SW480 (cell line): Measurements from ENCODE around the gene OAT.
"Not testable (repeated sequence)": the region's sequence is repeated elsewhere in the genome, so short reads cannot be mapped to it uniquely, and the experiment has no call there.

Source experiments
- DNase-seq: peaks from one replicate; pipeline ENCODE4 v3.0.0-alpha.2; 2016; ENCODE audit warnings: low spot score

Gene OAT

DNA sequence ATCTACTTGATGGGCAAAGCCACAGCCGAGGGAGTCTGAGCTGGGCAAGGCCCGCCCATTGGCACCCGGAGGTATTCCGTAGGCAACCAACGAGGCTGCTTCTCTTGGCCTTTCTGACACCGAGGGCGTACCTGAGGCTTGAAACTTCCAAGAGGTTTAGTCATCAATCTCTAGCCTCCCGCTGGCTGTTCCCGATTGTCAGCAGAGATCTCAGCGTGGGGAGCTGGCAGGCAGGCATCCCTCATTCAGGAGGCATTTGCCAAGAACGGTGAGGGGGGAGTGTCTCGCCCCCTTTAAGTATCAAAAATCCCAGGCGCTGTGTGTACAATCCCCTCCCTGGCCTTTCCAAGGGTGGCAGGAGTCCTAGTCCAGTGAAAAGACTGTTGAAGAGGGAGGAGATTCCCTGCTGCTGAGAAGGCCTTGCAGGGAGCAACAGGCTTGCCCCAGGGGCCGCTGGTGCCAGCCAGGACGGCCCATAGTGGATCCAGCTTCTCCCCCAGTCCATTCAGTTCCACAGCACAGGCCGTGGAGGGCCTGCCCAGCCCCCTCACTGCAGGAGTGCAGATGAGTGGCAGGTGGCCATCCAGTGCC is 39.7 kb downstream of the OAT start:
- no peak for DNase-seq

GRCh38 chr10:124378271-124378670 is 40.5 kb downstream of the OAT start:
- DNase-seq, result no peak

GRCh38 chr10:124377101-124377500 is 41.6 kb downstream of the OAT start:
- DNase-seq, result no peak

- DNase-seq, result no peak
Observed at GRCh38 chr10:124376411-124376810, 42.3 kb downstream of the OAT start.

- no peak for DNase-seq
Observed at GRCh38 chr10:124375691-124376090, 43.0 kb downstream of the OAT start.

DNA sequence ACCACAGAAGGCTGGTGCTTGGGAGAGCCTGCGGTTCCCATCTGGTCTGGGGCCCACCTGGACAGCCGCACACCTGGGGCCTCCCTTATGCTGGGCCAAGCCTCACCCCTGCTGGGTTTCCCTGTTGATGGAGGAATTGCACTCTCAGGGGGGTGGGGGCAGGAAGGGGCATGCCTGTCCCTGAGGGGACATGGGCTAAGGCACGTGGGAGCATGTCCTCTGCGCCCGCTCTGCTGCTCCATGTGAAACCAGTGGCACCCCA is 43.4 kb downstream of the OAT start:
- DNase-seq, result no peak

DNA sequence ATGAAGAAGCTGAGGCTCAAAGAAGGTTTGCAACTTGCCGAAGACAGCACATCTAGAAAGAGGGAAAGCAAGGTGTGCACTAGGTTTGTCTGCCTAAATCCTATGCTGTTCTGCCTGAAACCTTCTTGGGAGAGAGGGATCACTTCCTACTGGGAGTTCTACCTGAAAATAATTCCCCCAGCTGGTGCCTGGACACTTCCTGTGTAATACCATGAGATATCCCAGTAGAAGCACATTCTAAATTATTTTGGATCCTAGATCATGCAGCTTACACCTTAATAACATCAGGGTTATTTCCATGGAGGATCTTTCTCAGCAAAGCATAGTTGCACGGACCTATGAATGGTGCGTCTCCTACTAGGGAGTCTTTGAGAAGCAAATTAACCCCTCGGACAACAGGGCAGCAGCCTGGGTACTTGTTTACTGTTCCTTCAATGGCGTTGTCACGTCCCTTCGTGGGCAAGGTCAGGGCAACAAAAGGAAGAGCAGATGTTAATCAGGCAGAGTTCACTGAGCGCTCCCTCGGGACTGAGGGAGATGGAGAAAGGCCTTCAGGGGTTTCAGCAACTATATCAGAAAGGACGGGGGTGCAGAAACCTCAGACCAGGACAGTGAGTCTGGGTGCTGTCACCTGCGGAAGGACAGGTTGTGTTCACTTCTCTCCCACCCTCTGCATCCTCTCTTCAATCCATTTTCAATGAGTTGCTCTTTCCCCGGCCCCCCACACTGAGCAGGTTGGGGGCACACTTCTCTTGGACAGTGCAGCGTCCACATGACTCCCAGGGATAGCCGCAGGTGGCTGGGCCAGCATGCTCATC is 44.0 kb downstream of the OAT start:
- no peak for DNase-seq

DNA sequence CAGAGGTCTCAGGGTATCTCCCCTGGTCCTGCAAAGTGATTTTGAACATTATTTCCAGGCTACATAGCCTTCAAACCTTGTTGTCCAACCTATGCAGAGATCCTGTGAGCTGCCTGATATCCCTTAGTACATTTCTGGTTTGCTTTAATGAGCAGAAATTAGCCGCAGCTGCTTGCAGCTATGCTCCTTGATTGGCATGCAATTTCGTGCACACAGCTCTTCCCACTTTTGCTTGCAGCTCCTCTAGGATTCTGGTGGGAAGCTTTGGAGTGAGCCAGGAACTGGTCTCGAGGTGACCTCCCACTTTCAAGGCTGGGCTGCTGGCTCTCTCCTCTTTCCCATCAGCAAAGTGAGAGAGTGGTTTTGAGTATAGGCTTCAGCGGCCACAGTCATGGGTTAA is 45.8 kb downstream of the OAT start:
- DNase-seq, result no peak

GRCh38 chr10:124370426-124370825 is 48.3 kb downstream of the OAT start:
- no peak for DNase-seq

- peak; percentile 37 for DNase-seq
Observed at GRCh38 chr10:124369986-124370385, 48.7 kb downstream of the OAT start.

GRCh38 chr10:124369533-124369932 is 49.2 kb downstream of the OAT start:
- not testable (repeated sequence) for DNase-seq

DNA sequence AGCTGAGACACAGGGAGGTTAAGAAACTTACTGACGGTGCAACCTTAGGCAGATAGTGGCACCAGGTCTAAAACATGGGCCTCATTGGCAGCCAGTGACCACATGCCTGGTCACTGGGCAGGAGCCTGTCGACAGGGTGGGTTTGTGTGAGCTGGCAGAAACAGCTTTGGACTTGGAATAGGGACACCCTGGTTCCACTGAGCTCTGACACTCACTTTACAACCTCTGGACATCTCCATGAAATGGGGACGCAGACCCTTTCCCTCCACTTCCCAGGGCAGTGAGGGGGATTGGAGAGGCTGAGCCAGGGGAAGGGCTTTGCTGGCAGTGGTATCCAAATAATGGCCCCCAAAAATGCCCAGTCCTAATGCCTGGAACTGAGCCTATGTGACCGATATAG is 49.7 kb downstream of the OAT start:
- DNase-seq, result no peak

- DNase-seq, result no peak
Observed at GRCh38 chr10:124367936-124368335, 50.8 kb downstream of the OAT start.

GRCh38 chr10:124367414-124367813 is 51.3 kb downstream of the OAT start:
- no peak for DNase-seq

- DNase-seq, result no peak
Observed at GRCh38 chr10:124366825-124367224, 51.9 kb downstream of the OAT start.

DNA sequence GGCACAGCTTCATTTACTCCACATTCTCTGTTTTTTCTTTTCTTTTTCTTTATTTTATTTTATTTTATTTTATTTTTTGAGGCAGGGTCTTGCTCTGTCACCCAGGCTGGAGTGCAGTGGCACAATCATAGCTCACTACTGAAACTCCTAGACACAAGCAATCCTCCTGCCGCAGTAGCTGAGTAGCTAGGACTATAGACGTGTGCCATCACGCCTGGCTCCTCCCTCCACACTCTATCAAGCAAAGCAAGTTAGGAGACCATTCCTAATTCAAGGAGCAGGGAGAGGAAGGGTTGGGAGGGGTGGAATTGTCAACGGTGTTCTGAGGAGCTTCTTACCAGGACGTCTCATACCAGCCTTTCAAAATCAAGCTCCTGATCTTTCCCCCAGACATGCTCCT is 52.4 kb downstream of the OAT start:
- DNase-seq, result no peak

DNA sequence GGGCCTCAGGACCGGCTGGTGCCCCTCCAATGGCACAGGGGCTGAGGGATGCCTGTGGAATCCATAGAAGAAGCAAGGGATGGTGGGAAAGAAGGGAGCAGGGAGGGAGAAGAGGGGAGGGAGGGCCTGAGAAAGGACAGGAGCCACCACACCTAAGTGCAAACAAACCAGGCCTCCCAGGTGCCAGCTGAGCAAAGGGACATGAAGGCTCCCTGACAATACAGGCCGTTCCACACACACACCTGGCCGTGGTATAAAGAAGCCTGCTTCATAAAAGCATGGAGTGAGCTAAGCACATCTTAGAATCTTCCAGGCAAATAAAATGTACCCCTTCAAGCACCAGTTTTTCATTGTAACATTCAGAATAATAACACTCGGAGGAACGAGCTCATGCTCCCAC is 54.0 kb downstream of the OAT start:
- no peak for DNase-seq

- no peak for DNase-seq
Observed at GRCh38 chr10:124362568-124362967, 56.2 kb downstream of the OAT start.

GRCh38 chr10:124359336-124359832 is 59.3 kb downstream of the OAT start:
- DNase-seq, result no peak

DNA sequence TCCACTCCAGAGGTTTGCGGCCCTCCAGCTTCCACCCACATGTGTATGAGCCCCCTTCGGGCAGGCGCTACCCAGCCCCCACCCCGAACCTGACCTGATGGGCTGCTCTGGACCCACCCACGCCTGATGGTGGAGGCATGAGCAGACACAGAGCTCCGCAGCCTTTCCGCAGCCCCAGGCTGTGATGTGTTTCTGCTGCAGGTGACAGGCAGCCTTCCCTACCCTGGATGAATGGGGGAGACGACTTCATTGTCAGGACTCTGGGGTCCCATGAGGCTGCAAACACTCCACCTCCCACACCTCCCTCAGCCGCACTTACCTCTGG is 61.2 kb downstream of the OAT start:
- DNase-seq, result no peak

DNA sequence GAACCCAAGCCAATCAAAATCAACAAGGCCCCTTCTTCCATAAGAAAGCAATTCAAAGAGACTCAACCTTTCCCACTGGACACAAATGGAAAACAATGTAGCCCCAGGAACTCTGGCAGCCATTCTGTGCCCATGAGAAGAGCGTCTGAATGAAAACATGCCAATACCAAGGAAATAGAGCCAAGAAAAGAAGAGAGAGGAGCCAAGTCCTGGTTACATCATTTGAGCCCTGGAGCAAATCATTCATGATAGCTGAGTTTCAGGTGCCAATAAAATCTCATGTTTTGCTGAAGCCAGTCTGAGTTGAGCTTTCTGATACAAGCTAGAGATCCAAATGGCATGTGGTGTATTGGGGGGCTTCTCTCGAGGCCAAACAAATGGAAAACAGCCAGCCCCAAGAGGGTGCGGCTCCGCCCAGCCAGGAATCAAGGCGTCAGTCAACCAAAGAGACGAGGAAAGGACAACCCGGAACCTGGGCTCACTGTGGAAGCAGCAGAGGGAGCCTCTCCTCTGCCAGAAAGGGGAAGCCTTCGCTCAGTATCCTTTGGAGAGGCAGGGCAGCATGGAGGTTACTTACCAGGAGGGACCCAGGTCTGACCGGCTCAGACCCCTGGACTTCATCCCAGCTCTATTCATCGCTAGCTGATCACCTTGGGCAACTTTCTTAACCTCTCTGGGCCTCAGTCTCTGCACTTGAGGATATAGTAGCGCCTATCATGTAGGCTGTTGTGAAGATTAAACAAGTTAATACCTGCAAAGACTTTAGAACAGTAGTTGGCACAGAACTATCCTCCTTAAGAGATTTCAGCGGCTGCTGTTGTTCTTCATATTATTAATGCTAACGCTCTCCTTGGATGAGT is 61.8 kb downstream of the OAT start:
- DNase-seq, result no peak

DNA sequence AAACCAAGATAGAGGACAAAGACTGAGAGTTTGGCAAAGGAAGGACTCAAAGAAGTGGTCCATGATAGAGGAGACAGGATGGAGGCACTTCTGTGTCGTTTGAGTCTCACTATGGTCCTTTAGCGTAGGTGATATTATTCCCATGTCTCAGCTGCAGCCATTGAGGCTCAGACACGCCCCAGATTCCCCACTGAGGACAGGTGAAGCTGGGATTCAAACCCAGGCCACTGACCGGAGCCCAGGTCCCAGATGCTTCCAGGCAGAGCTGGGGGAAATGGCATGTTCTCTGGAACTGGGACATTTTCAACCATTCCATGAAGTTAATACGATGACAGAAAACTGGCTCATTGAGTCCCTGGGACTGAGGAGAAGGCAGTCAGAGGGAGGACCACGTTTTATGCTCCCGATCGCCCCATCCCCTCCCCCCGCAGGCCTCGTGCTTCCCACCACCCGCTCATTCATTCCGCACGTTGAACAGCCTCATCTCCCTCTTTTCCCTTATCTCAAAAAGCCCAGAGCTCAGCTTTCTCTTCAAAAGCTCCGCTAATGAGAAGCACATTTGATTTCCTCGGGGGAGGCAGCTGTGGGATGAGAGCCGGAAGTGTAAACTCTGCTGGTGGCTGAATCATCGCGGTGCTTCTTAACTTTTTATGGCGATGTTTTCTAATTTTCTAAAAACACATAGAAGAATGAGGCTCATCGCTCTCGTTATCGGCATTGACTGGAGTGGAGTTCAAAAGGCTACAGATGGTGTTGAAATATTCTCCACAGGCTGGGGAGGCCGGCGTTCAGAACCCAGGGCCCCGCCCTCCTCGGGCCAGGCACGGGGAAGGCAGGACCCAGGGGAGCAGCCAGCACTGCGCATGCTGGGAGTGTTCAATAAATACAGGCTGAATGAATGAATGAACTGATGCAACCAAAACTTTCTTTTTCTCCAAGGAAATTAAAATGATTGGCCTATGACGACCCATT is 64.0 kb downstream of the OAT start:
- DNase-seq, result peak; percentile 96
